Activated CD4-positive, alpha-beta T cell treated with anti-CD3 and anti-CD28 coated beads, Interleukin-2, amount 50 U/mL, for 4 hours (primary cell): Measurements from ENCODE around the gene C14orf119.

ENCODE experiments used
- DNase-seq, 2 experiments: peaks; one replicate each; pipeline ENCODE4 v3.0.0-alpha.2; 2020

The C14orf119 gene

DNA sequence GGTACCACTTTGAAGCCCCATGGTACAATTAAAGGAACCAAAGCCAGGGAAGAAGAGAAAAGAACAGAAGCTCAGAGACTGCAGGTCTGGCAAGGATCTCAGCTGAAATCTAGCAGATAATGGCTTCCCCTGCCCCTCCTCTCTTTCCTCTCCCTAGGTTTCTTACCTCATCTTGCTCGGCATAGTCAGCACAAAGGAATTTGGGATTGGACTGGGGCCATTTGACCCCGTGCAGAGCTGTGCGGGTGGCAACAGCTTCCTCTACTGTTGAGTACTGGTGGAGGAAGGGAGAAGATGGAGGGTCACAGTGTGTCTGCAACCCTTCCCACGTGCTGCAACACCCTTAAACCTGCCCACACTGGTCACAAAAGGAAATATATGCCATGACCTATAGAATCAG is 33.3 kb upstream of the C14orf119 start:
- no peak for DNase-seq

DNA sequence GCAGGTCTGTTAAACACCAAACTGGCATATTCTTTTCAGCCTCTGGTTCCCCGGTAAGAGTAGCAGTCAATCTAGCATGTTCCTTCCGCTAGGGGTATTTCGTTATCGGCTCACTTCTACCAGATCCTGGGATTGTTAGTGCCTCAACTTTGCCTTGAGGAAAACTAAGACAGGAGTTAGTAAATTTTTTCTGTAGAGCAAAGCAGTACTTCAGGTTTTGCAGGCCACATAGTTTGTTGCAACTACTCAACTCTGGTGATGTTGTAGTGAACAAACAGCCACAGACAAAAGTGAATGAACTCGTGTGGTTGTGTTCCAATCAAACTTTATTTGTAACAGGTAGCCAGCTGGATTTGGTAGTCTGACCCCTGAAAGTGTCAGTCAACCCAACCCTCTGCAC is 31.7 kb upstream of the C14orf119 start:
- no peak for DNase-seq

DNA sequence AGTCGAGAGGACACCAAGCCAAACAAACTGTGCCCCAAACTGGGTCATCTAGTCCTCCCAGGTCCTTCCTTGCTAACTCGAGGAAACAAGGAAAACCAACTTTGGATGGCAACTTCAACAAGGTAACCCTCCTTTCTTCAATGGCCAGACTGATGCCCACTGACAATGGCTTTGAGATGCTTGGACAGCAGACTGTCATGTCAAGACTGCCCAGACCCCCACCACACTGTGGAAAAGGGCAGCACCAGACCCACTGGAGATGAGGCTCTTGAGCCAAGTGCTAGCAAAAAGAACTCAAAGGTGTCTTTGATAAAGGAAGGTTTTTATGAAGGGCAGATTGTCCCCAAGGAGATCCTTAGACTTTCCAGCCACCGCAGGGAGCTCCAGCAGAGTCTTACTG is 28.9 kb upstream of the C14orf119 start:
- DNase-seq = no peak

DNA sequence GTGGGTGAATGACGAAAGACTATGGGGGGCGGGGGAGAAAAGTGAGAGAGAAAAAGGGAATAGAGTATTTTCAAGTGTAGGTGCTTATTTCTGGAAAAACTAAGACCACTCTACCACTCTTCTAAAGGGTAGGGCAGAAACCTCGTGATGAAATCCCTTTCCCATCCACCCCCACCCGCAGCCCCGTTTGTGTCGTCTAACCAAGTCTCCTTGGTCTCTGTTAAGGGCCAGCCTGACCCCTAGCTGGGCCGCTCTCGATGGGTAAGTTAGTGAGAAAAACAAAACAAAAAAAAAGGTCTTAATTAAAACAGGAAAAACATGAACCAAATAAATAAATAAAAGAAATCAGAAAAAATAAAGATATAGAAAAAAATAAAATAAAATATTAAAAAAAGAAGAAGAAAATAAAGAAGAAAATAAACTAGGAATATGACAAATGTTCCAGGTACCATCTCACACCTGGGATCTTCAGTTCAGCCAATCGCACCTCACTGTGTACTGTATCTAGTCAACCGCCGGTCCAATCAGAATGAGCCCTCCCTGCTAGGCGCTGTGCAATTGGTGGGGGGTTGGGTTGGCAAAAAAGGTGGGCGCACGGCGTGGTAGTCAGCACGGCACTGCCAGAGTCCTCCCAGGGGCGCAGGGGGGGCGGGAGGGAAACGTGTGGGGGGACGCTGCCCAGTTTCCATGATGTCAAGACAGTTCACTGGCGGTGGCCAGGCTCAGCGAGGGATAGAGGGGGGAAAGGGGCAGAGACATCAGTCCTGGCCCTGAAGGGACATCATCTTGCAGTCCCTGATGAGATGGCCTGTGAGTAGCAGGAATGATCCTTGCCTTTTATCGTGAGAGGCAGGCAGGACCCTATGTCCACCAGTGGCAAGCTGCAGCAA is 28.2 kb upstream of the C14orf119 start:
- no peak for DNase-seq

DNA sequence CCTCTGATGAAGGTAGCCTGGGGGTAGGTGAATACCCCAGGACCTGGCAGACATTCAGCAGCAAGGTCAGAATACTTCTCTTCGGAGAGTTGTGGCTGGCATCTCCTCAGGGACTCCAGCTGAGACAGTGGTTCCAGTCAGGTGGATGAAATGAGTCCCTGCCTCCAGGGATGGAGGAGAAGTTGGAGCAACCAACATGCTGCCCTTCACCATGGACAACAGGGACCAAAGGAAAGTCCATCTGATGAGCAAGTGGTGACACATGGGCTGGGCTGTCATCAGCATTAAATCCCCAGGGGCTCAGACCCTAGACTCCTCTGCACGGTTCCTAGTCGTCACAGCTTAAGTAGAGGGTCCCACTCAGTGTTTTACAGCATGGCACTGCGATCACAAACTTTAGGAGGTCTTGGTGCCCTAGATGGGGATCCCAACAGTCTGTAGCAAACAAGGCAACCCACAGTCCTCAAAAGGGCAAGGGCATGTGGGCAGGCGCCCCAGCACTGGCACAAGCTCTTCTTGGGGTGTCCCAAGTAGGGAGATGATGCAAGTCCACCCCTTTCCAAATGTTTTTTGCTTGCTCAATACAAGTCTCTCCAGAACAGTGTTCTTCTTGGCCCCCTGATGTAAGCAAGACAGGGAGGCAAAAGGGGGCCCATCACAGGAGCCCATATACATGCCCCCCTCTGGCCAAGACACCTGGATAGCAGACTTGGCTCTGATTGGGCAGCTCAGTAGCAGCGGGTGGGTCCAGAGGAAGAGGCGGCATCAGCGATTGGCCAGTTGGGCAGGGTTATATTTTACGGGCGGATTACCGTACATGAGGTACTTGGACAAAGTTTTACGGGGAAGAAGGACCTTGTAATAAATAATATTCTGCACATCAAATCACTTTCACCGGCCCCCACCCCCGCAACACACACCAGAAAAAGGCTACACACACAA is 27.2 kb upstream of the C14orf119 start:
- no peak for DNase-seq

DNA sequence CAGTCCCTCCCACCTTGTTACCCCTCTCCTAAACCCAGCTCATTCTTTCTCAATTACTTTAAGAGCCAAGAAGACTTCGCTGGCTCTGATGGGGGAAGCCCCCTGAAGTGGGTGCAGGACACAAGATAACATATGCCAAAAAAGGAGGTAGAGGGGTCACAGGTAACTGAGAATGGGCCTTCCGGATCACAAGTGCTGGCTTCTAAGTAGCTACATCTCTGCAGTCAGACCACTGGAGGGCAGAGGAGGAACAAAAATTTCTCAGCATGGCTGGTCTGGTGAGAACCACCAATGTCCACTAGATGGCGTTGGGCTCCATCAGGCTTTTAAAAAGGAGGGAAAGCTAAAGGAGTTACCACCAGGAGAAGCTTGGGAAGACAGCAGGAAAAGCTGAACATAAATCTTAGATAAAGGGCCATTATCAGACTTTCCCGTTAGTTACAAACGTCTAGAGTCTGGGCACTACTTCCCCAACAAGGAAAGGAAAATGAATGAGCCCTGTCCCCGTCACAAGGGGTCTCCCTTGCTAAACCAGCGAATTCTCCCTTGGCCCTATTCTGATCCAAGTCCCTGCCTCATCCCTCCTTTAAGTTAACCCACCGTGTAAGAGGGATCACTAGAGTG is 26.4 kb upstream of the C14orf119 start:
- peak; percentile 58 to 65 for DNase-seq

DNA sequence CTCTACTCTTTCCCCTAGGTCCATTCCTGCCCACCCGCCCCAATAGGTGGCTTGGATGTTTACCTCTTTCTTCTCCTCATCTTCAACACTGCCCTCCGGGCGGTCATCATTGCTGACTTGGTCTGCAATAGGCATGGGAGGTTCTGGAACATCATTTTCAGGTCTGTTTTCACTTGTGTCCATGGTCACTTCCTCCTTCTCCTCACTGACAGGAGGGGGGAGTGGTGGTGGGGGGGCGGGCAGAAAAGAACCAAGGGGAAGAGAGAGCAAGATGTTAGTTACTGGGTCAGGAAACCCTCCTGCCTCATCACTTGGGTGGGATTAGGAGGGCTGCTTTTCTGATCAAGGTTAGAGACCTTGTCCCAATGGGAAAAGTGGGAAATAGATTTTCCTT is 25.9 kb upstream of the C14orf119 start:
- DNase-seq = no peak

DNA sequence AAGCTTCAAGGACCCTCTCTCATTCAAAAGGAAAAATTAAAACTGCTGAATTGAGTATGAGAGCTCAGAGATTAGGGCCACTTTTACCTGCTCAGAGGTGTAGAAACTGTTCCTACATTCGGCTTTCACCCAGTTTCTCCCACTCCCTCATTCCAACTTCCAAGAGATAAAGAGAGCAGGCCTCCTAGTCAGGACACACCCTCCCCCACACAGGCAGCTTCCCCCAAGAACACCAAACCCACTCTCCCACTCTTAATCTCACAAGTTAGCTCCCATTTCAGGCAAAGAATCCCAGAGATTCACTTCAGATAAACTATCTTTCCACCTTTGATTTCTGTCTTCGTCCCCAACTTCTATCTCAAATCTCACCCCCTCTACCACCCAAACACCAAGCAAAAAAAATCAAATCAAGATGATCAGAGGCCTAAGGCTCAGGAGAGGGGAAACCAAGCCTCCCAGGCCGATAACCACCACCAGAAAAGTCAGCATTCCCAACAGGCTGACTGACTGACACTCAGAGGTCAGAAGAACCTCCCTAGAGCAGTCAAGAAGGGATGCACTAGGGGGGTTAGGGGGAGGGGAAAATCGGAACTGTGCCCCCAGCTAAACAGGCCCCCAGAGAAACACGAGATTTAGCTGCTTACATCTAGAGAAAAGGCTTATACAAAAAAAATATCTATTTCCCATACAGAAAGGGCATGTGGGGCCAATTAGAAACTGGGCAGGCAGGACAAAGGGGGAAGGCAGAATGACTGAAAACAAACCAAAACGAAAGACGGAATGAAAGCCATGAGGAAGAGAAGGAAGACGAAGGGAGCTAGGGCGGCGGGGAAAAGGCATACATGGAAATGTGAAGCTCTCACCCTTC is 24.8 kb upstream of the C14orf119 start:
- no peak for DNase-seq

DNA sequence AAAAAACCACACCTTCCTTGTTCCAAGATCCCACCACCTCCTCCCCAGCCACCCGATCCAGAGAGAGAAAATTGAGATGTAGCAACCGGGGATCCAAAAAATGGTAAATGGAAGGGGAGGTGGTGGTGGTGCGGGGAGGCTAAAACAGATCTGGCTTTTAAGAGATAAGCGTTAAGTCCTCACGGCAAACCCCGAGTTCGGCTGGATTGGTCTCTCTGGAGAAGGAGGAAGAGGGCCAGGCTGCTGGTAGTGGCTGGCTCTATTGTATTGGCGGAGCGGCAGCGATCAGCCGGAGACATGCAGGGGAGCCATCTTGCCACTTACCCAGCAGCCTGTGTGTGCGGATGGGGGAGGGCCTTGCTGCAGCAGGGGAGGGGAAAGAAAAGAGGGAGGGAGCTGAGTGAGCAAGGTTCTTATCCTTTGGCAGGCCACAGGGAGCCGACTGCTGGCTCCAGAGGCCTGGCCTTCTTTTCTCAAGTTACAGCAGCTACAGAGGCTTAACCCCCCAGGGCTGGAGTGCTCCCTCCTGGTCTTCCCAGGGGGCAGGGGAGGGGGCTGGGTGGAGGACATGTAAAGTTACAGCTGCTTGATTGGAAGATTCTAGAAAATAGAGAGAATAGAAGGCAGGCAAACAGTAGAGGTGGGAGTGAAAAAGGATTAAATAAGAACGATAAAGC is 23.9 kb upstream of the C14orf119 start:
- peak; percentile 71 to 73 for DNase-seq

DNA sequence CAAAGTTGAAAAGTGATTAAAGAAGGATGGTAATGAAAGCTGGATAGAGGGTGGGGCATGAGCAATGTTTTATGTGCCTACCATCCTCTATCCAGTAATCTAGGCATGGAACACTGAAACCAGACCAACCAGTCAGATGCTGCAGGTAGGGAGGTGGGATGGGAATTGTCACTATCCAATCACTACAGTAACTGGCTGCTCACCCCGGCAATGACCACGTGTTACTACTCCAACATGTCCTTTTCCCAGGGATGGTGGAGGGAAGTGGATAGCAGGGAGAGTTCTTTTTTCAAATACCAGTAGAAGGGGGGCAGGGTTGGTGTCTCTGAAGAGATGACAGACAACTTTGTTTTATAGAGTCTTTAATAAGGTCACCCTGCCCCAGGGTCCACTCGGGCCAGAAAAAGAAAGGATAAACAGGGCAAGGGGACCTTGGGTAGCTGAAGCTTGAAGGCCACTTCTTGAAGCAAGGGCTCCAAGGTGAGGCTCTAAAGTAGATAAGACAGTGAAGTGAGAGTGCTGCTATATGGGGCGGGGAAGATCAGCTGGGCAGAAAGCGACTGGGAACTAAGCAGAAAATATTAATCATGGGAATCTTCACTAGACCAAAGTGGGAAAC is 23.3 kb upstream of the C14orf119 start:
- DNase-seq = no peak

DNA sequence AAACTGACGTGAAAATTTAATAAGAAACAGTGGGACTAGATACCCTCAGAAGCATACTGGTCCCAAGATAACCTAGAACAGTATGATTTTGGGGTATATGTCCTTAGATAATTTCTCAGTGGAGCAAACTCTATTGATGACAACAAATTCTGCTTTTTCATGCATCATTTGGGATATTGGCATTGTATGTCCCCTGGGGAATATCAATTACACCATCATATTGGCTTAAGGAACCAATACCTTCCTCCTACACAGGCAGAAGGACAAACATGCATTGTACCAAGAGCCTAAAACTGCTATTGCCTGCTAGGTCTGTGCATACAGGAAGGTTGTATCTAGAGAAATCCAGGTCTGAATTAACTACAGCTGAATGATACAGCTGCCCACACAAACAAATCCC is 20.4 kb upstream of the C14orf119 start:
- no peak for DNase-seq

DNA sequence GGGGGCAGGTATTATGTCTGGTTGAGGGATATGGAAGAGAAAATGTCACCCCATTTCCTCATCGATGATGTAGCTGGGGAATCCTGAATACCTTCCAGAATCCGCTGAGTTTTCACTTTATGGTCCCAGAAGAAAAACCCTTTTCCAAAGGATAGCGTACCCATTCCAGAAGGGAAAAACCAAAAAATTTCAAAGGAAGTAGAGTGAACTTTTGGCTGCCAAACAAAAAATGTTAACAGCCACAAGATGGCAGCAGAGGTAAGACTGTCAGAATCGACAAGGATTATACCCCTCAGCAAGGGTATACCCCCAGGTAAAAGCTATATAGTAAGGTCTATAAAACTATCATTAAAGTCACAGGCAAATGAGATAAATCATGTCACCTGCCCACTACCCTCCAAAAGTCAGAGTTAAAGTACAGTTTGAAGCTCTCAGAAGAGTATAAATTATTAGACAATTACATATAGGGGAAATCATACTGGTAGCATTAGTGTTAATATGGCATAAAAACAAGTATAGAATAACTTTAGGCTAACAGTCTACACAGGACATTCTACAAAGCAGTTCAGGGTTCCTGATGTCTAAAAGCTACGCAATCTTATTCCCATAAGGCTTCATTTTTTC is 18.4 kb upstream of the C14orf119 start:
- no peak for DNase-seq

DNA sequence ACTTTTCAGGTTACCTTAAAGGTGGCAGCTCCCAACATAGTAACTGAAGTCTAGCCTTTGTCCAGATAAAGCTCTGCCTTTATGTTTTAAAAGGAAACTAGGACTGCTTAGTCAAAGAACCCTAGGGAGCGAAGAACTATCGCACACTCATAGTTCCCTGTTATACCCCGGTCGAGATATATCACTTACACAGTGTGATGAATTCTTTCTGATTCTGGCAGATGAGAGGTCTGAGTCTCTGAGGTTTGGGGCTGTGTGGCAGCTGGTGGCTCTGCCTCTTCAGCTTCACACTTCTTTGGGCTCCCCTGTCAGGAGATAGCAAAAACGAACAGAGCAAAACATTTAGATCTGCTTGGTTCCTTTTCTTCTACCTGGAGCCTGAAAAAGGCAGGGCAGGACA is 17.3 kb upstream of the C14orf119 start:
- no peak for DNase-seq

DNA sequence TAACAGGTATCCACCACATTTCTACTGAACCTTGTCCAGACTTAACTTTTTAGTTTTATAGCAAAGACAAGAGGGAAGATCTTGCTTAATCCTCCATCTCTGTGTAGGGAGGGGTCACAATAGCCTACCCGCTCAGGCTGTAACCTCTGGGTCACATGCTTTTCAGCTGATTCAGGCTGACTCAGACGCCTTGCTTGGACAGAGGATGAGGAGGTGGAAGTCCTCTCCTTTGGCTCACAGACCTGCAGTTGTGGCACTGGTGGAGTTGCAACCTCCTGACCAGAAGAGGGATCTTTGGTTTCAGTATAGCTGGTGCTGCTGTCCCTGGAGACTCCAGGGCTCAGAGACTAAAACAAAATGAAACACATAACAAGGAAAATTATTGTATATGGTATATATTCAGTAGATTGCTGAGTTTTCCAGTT is 16.6 kb upstream of the C14orf119 start:
- no peak for DNase-seq

DNA sequence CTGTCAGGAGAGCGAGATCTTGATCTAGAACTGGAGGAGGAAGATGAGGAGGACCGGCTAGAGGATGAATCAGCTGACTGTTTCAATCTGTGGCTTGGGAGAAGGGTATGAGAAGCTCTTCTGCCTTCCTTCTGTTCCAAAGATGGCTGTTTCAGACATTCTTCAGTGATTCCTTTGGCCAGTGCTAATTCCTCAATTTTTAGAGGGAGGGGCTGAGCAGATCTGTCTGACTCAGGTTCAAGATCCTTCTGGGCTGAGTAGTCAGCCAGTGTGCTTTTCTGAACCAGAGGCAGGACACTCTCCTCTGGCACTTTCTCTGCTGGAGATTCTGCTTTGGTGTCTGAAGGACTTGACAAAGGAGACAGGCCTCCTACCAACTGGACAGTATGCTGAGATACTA is 15.6 kb upstream of the C14orf119 start:
- no peak for DNase-seq

DNA sequence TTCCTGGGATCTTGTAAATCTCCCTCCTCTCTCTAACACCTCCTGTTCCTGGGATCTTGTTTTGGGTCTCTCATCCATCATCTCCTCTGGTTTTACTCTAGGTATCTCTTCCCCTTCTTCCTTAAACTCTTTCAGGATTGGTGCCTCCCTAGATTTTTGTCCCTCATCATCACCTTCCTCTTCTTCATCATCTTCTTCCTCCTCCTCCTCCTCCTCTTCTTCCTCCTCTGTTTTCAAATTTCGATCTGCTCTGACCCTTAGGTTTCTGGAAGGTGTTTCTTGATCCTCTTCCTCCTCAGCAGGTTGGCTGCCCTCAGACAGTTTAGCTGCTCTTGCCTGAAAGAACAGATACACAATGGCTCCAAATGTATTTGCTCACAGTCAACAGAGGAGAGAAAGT is 14.8 kb upstream of the C14orf119 start:
- DNase-seq = no peak

DNA sequence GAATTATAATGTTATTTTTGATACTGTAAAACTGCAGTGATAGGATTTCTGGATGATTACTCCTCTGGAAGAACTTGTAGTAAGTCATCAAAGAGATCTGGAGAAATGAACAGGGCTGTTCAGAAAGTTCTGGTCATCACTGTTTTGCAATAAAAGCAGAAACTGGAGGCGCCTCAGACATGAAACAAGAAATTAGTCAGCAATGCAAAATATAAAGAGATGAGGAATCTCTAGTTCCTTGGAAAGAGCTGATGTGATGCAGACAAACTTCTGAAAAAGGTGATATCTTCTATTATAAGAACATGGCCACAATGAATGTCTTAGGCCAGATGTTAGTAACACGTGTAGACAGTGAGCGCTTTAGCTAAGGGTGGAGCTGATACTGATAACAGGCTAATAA is 9.8 kb upstream of the C14orf119 start:
- DNase-seq = no peak

DNA sequence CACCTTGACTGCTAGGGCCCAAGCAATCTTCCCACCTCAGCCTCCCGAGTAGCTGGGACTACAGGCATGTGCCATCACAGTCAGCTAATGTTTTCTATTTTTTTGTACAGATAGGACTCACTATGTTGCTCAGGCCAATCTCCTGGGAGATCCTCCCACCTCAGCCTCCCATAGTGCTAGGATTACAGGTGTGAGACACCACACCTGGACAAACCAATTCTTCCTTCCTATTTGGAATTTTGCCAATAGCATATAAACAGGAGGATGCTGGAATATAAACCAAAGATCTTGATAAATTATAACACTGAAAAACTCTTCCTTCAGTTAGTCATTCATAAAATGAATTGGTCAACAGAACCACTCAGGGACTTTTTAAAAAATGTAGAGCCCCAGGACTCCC is 8.7 kb upstream of the C14orf119 start:
- no peak for DNase-seq

DNA sequence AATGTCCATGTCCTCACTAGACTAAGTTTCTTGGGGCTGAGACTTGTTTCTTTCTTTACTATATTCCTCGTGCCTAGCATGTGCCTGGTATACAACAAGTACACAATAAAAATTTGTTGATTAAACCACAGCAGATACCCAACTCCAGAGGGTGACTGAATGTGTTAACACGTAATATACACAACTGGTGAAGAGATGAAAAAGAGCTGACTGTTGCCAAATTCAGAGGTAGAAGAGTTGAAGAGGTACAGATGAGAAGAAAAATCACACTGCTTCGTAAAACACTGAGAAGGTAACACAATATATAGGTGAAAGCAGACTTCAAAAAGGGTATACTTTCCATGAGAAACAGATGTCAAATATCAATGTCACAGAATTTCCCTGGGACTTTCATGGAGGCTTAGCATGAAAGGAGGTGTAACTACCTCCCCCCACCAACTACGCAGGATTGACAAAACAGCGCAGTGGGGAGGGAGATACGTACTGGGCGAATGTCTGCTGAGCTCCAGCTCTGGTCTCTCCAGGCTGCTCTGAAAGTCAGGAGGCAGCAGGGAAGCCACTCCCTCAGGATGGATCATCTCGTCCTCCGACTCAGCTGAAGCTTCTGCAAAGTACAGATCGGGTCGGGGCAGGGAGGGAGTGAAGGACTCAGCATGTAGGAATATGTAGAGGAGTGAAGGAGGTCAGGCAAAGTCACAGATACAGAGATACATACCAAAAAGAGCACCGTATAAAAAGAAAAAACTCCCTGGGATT is 5.6 kb upstream of the C14orf119 start:
- no peak for DNase-seq

DNA sequence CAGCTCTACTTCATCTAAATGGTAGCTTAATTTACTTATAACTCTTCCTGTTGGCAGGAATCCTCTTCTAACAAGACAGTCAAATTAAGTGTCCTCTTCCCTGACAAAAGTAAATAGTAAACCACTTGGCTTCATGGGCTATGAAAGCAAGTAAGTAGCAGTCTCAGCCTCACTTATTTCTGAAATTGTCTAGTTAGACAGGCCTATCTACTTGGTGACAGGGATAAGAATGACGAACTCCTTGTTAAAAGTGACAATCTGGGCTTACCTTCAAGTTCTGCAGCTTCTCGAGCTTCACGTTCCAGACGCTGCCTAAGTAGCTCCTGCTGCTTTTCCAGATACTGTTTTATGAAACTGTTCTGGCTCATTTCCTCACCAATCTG is 5.1 kb upstream of the C14orf119 start:
- DNase-seq = no peak
